ENCODE measurements around the gene CCDC90B. TPM values are rescaled to one million over a fixed set of nuclear protein-coding genes. Genes with fewer than 3 reads are reported as not detected.

Gene CCDC90B
- 10 to 100 TPM; 20.6 to 34.1 (median 25.2) TPM for total RNA-seq

GRCh38 chr11:83285771-83286528, at the start of gene CCDC90B:
Gene CCDC90B, minus strand, starts transcription at chr11:83286367. Its CDS starts 395 bp downstream, at chr11:83285972.
- H3K27ac ChIP-seq: peak within 1 kb of the TSS; percentile 97
- H3K27me3 ChIP-seq: no peaks in the 10 kb centered on the region
- H3K4me1 ChIP-seq: peaks cover 36% of the 10 kb centered on the region
- H3K9me3 ChIP-seq: no peaks in the 10 kb centered on the region
- H3K36me3 ChIP-seq: no peaks in the 10 kb centered on the region
- peak; percentile 96 to 97 for DNase-seq (ENCODE audit: low spot score in 2 of 2)
- WGBS: 0% methylated on average over 28 of the region's 55 CpGs
- TF ChIP-seq CTCF (IDR thresholded peaks at IDR 0.05): no peak
- peak in 2 of 3 donors; percentile 49 to 73 for TF ChIP-seq POLR2AphosphoS5 (IDR thresholded peaks at IDR 0.05)
- peak; percentile 15 to 94 for TF ChIP-seq POLR2A (IDR thresholded peaks at IDR 0.05)
- peak within 1 kb of the TSS; percentile 70 for H3K4me3 ChIP-seq

- no peak for DNase-seq (ENCODE audit: low spot score in 2 of 2)
- TF ChIP-seq CTCF (IDR thresholded peaks at IDR 0.05) (no peak), POLR2AphosphoS5 (IDR thresholded peaks at IDR 0.05) (no peak), EP300 (IDR thresholded peaks at IDR 0.05) (no peak), POLR2A (IDR thresholded peaks at IDR 0.05) (no peak)
- H3K36me3 ChIP-seq: no peaks in the 10 kb centered on the region
- H3K27ac ChIP-seq: no peak overlapping the region
- no peak overlapping the region for H3K4me3 ChIP-seq
- no peaks in the 10 kb centered on the region for H3K9me3 ChIP-seq
- WGBS: 62% methylated on average over 4 of the region's 4 CpGs
- no peaks in the 10 kb centered on the region for H3K4me1 ChIP-seq
- H3K27me3 ChIP-seq: no peaks in the 10 kb centered on the region
Measured at GRCh38 chr11:83335446-83336070, 49.4 kb upstream of the CCDC90B start.

GRCh38 chr11:83330303-83330702, 44.1 kb upstream of the CCDC90B start:
- Histone ChIP-seq H3K4me1 (no peaks in the 10 kb centered on the region), H3K36me3 (no peaks in the 10 kb centered on the region), H3K27ac (no peak overlapping the region), H3K4me3 (no peak overlapping the region), H3K27me3 (no peaks in the 10 kb centered on the region), H3K9me3 (no peaks in the 10 kb centered on the region)
- TF ChIP-seq POLR2A (IDR thresholded peaks at IDR 0.05) (no peak), CTCF (IDR thresholded peaks at IDR 0.05) (no peak), EP300 (IDR thresholded peaks at IDR 0.05) (no peak), POLR2AphosphoS5 (IDR thresholded peaks at IDR 0.05) (no peak)
- no peak for DNase-seq (ENCODE audit: low spot score in 2 of 2)
- WGBS: 78% methylated on average over 2 of the region's 2 CpGs

GRCh38 chr11:83326326-83326725, 40.2 kb upstream of the CCDC90B start:
- Histone ChIP-seq H3K9me3 (no peaks in the 10 kb centered on the region), H3K27me3 (no peaks in the 10 kb centered on the region), H3K27ac (no peak overlapping the region), H3K36me3 (no peaks in the 10 kb centered on the region), H3K4me3 (no peak overlapping the region), H3K4me1 (no peaks in the 10 kb centered on the region)
- 88% methylated on average over 1 of the region's 1 CpG for WGBS
- no peak for DNase-seq (ENCODE audit: low spot score in 2 of 2)
- TF ChIP-seq EP300 (IDR thresholded peaks at IDR 0.05) (no peak), CTCF (IDR thresholded peaks at IDR 0.05) (no peak), POLR2A (IDR thresholded peaks at IDR 0.05) (no peak), POLR2AphosphoS5 (IDR thresholded peaks at IDR 0.05) (no peak)

GRCh38 chr11:83319346-83319745, 33.2 kb upstream of the CCDC90B start:
- TF ChIP-seq CTCF (IDR thresholded peaks at IDR 0.05): no peak
- no peak for TF ChIP-seq POLR2A (IDR thresholded peaks at IDR 0.05)
- no peak for TF ChIP-seq EP300 (IDR thresholded peaks at IDR 0.05)
- TF ChIP-seq POLR2AphosphoS5 (IDR thresholded peaks at IDR 0.05): no peak
- H3K4me1 ChIP-seq: no peaks in the 10 kb centered on the region
- no peak overlapping the region for H3K4me3 ChIP-seq
- DNase-seq (ENCODE audit: low spot score in 2 of 2): no peak
- no peak overlapping the region for H3K27ac ChIP-seq
- no peaks in the 10 kb centered on the region for H3K36me3 ChIP-seq
- no peaks in the 10 kb centered on the region for H3K27me3 ChIP-seq
- WGBS: 31% methylated on average over 4 of the region's 4 CpGs
- H3K9me3 ChIP-seq: no peaks in the 10 kb centered on the region
